GM23248 (cell line): ENCODE data around the gene EHBP1L1. TPM values are rescaled to one million over a fixed set of nuclear protein-coding genes. Genes with fewer than 3 reads are reported as not detected.

Experiments used
- DNase-seq: peaks from one replicate; pipeline ENCODE4 v3.0.0-alpha.2; 2015
- H2AFZ ChIP-seq: fragments of 200-600 bp; sonication (generic); 2 replicates; pipeline ENCODE4 v1.6.1; 2016; ENCODE audit warnings: antibody characterized with exemption
- H3F3A ChIP-seq: fragments of 200-600 bp; sonication (generic); 2 replicates; pipeline ENCODE4 v1.6.1; 2016; ENCODE audit warnings: mild to moderate bottlenecking, antibody characterized with exemption, mixed run types; ENCODE audit not compliant: insufficient read depth
- H3K27ac ChIP-seq: fragments of 200-600 bp; sonication (generic); 2 replicates; pipeline ENCODE4 v1.5.1; 2016; ENCODE audit warnings: mild to moderate bottlenecking
- H3K27me3 ChIP-seq: fragments of 200-600 bp; sonication (generic); replicated peaks from 2 replicates; pipeline ENCODE4 v1.6.1; 2016; ENCODE audit warnings: mild to moderate bottlenecking; ENCODE audit not compliant: insufficient read depth
- H3K36me3 ChIP-seq: fragments of 200-600 bp; sonication (generic); 2 replicates; pipeline ENCODE4 v1.6.1; 2016; ENCODE audit warnings: low read depth, mild to moderate bottlenecking
- H3K4me1 ChIP-seq: fragments of 200-600 bp; sonication (generic); 2 replicates; pipeline ENCODE4 v1.6.1; 2016; ENCODE audit warnings: mild to moderate bottlenecking; ENCODE audit not compliant: insufficient read depth
- H3K4me2 ChIP-seq: fragments of 200-600 bp; sonication (generic); one replicate; pipeline ENCODE4 v1.6.1; 2016; ENCODE audit warnings: mild to moderate bottlenecking; ENCODE audit not compliant: unreplicated experiment
- H3K4me3 ChIP-seq: fragments of 200-600 bp; sonication (generic); 2 replicates; pipeline ENCODE4 v1.5.1; 2016; ENCODE audit warnings: mild to moderate bottlenecking
- H3K79me2 ChIP-seq: fragments of 200-600 bp; sonication (generic); 2 replicates; pipeline ENCODE4 v1.6.1; 2016; ENCODE audit warnings: mild to moderate bottlenecking; ENCODE audit not compliant: insufficient read depth
- H3K9ac ChIP-seq: fragments of 200-600 bp; sonication (generic); 2 replicates; pipeline ENCODE4 v1.6.1; 2016; ENCODE audit warnings: mild to moderate bottlenecking
- H3K9me2 ChIP-seq: fragments of 200-600 bp; sonication (generic); 2 replicates; pipeline ENCODE4 v1.6.1; 2016; ENCODE audit warnings: mixed run types, mild to moderate bottlenecking, moderate library complexity; ENCODE audit not compliant: insufficient read depth
- H3K9me3 ChIP-seq: fragments of 200-600 bp; sonication (generic); one replicate; pipeline ENCODE4 v1.6.1; 2017; ENCODE audit warnings: low read depth
- H4K20me1 ChIP-seq: fragments of 200-600 bp; sonication (generic); 2 replicates; pipeline ENCODE4 v1.6.0; 2016; ENCODE audit not compliant: insufficient read depth
- EZH2 ChIP-seq: fragments of 200-600 bp; sonication (generic); IDR thresholded peaks from 2 replicates; pipeline ENCODE4 v1.6.1; 2018; ENCODE audit warnings: antibody characterized with exemption, mild to moderate bottlenecking; ENCODE audit not compliant: insufficient read depth, poor library complexity, severe bottlenecking
- EZH2phosphoT487 ChIP-seq: fragments of 200-600 bp; sonication (generic); IDR thresholded peaks from 2 replicates; pipeline ENCODE4 v1.6.1; 2018; ENCODE audit warnings: antibody characterized with exemption, moderate library complexity, mild to moderate bottlenecking, low read depth; ENCODE audit not compliant: insufficient read depth
- WGBS, 2 experiments: methylation state at CpG; one replicate each; pipeline ENCODE4 v1.1.6; 2015 to 2017; ENCODE audit warnings: low lambda C conversion rate in 2 of 2, low coverage in 1 of 2; ENCODE audit errors: missing lambda C conversion rate in 2 of 2; 5-methylcytosine and 5-hydroxymethylcytosine counted together
- in situ Hi-C: fragments of 300-500 bp; cut with MboI; formaldehyde crosslinking; loops from 2 replicates; pipeline ENCODE4 v1.15.0; 2020
- polyA plus RNA-seq: library from polyadenylated mRNA; unstranded; fragments of >200 nt; fragmentation: Nextera tagmentation; extraction: Ambion mirVana; gene quantifications from 2 replicates; pipeline ENCODE4 v1.2.1, GENCODE V29; 2016
- total RNA-seq: library from RNA; depleted of rRNA; stranded (reverse); fragments of >200 nt; shearing (Covaris generic); gene quantifications from 2 replicates; pipeline ENCODE4 v1.2.3, GENCODE V29; 2014

Gene EHBP1L1
- total and polyA plus RNA-seq, 2 experiments from 2014 or later, result 11.5 to 85.5 TPM

GRCh38 chr11:65611028-65611757, 35.3 kb downstream of the EHBP1L1 start:
- Histone ChIP-seq H3K4me1 (peaks cover 23% of the 10 kb centered on the region), H3K27me3 (no peaks in the 10 kb centered on the region), H3K36me3 (no peaks in the 10 kb centered on the region), H3K9me3 (no peaks in the 10 kb centered on the region), H3F3A (peaks cover 5% of the 10 kb centered on the region; the same call in 1 of the 2 replicates), H2AFZ (no peak overlapping the region), H3K9me2 (no peaks in the 10 kb centered on the region), H3K4me2 (peak overlapping the region; percentile 97), H4K20me1 (no peaks in the 10 kb centered on the region; the same call in 1 of the 2 replicates), H3K9ac (peak overlapping the region; percentile 33; the same call in 1 of the 2 replicates), H3K79me2 (peaks cover 69% of the 10 kb centered on the region), H3K27ac (no peak overlapping the region), H3K4me3 (no peak overlapping the region)
- TF ChIP-seq EZH2, result no peak
- no peak for TF ChIP-seq EZH2phosphoT487
- in situ Hi-C loops, result no loop called here
- WGBS, 2 experiments, result 60 to 66% methylated on average over 6 to 10 of the region's 10 CpGs
- no peak for DNase-seq

- no peaks in the 10 kb centered on the region for H3K9me3 ChIP-seq
- peaks cover 29% of the 10 kb centered on the region for H3K4me1 ChIP-seq
- H3F3A ChIP-seq, result peaks cover 5% of the 10 kb centered on the region; the same call in 1 of the 2 replicates
- in situ Hi-C loops, result no loop called here
- peak overlapping the region; percentile 97 for H3K4me2 ChIP-seq
- DNase-seq, result peak; percentile 33
- no peaks in the 10 kb centered on the region for H3K9me2 ChIP-seq
- peak overlapping the region; percentile 85 for H3K4me3 ChIP-seq
- H3K36me3 ChIP-seq, result no peaks in the 10 kb centered on the region
- no peak for TF ChIP-seq EZH2phosphoT487
- no peak for TF ChIP-seq EZH2
- peak overlapping the region; percentile 33 for H3K9ac ChIP-seq
- H3K27ac ChIP-seq, result no peak overlapping the region
- WGBS, 2 experiments, result 70 to 76% methylated on average over 9 to 12 of the region's 12 CpGs
- no peaks in the 10 kb centered on the region; the same call in 1 of the 2 replicates for H4K20me1 ChIP-seq
- peaks cover 77% of the 10 kb centered on the region for H3K79me2 ChIP-seq
- no peaks in the 10 kb centered on the region for H3K27me3 ChIP-seq
- H2AFZ ChIP-seq, result no peak overlapping the region
These were observed 36.1 kb downstream of the EHBP1L1 start for GRCh38 chr11:65611758-65612603.

- H3K9me2 ChIP-seq, result no peaks in the 10 kb centered on the region
- H3K9me3 ChIP-seq, result no peaks in the 10 kb centered on the region
- H3K4me2 ChIP-seq, result peak overlapping the region; percentile 97
- peaks cover 84% of the 10 kb centered on the region for H3K79me2 ChIP-seq
- in situ Hi-C loops, result no loop called here
- no peak overlapping the region for H2AFZ ChIP-seq
- no peaks in the 10 kb centered on the region; the same call in 1 of the 2 replicates for H4K20me1 ChIP-seq
- no peaks in the 10 kb centered on the region for H3K27me3 ChIP-seq
- no peaks in the 10 kb centered on the region for H3K36me3 ChIP-seq
- H3K4me3 ChIP-seq, result peak overlapping the region; percentile 85
- peak overlapping the region; percentile 88 for H3K9ac ChIP-seq
- no peak overlapping the region for H3K27ac ChIP-seq
- no peak for DNase-seq
- peaks cover 5% of the 10 kb centered on the region; the same call in 1 of the 2 replicates for H3F3A ChIP-seq
- peaks cover 31% of the 10 kb centered on the region for H3K4me1 ChIP-seq
- TF ChIP-seq EZH2 (no peak), EZH2phosphoT487 (no peak)
- WGBS, 2 experiments, result 84 to 90% methylated on average over 7 of the region's 7 CpGs
These were observed 36.8 kb downstream of the EHBP1L1 start for GRCh38 chr11:65612691-65613090.
